PC-3 (cell line): ENCODE measurements around the gene MYO10. TPM values are rescaled to one million over a fixed set of nuclear protein-coding genes. Genes with fewer than 3 reads are reported as not detected.

ENCODE experiments used
- ATAC-seq: fragments of 200-7000 bp; cut with Tn5 transposase; 2 replicates; pipeline ENCODE4 v1.9.1; 2020; ENCODE audit warnings: mild to moderate bottlenecking, moderate library complexity
- BruUV-seq: library from RNA; stranded (reverse); fragments of 400-500 nt; replicated peaks from 2 replicates; lab custom pipeline; 2021; lab: Mats Ljungman, UMichigan
- CTCF ChIA-PET: fragments of 300-600 bp; sonication (Branson Sonifier 250); formaldehyde crosslinking; loops from one replicate; lab custom pipeline; 2022; ENCODE audit warnings: antibody characterized with exemption; lab: Charles Lee
- POLR2A ChIA-PET: fragments of 300-600 bp; sonication (Branson Sonifier 250); formaldehyde crosslinking; loops from one replicate; lab custom pipeline; 2022; ENCODE audit warnings: antibody characterized with exemption; ENCODE audit not compliant: unreplicated experiment; lab: Charles Lee
- DNase-seq: peaks from one replicate; pipeline ENCODE4 v3.0.0-alpha.2; 2015
- H2AFZ ChIP-seq: fragments of 300-600 bp; sonication (generic); 2 replicates; pipeline ENCODE4 v1.6.0; 2016; ENCODE audit warnings: antibody characterized with exemption, low read length
- H3F3A ChIP-seq: fragments of 300-600 bp; sonication (generic); one replicate; pipeline ENCODE4 v1.6.0; 2017; ENCODE audit warnings: antibody characterized with exemption, low read length, control low read depth, mild to moderate bottlenecking; ENCODE audit not compliant: unreplicated experiment
- H3K27ac ChIP-seq: fragments of 300-600 bp; sonication (generic); 2 replicates; pipeline ENCODE4 v1.5.1; 2016; ENCODE audit warnings: mild to moderate bottlenecking, low read length
- H3K27me3 ChIP-seq: fragments of 300-600 bp; sonication (generic); 2 replicates; pipeline ENCODE4 v1.6.1; 2016; ENCODE audit warnings: low read length, mixed read lengths
- H3K36me3 ChIP-seq: fragments of 300-600 bp; sonication (generic); 2 replicates; pipeline ENCODE4 v1.6.1; 2016; ENCODE audit warnings: low read depth, mixed run types, low read length, mixed read lengths
- H3K4me1 ChIP-seq: fragments of 300-600 bp; sonication (generic); 2 replicates; pipeline ENCODE4 v1.5.1; 2016; ENCODE audit warnings: low read length; ENCODE audit not compliant: insufficient read depth
- H3K4me2 ChIP-seq: fragments of 300-600 bp; sonication (generic); 2 replicates; pipeline ENCODE4 v1.6.0; 2016; ENCODE audit warnings: low read length
- H3K4me3 ChIP-seq: fragments of 300-600 bp; sonication (generic); 2 replicates; pipeline ENCODE4 v1.5.1; 2016; ENCODE audit warnings: mild to moderate bottlenecking, low read length, mixed read lengths
- H3K79me2 ChIP-seq: fragments of 300-600 bp; sonication (generic); 2 replicates; pipeline ENCODE4 v1.6.1; 2017; ENCODE audit warnings: low read length, mixed read lengths
- H3K9ac ChIP-seq: fragments of 300-600 bp; sonication (generic); 2 replicates; pipeline ENCODE4 v1.6.0; 2016; ENCODE audit warnings: mild to moderate bottlenecking, low read length
- H3K9me2 ChIP-seq: fragments of 300-600 bp; sonication (generic); replicated peaks from 2 replicates; pipeline ENCODE4 v1.6.1; 2016; ENCODE audit warnings: mixed run types, low read length, mixed read lengths
- H3K9me3 ChIP-seq: fragments of 300-600 bp; sonication (generic); 2 replicates; pipeline ENCODE4 v1.6.1; 2016; ENCODE audit warnings: low read length, mixed read lengths
- H4K20me1 ChIP-seq: fragments of 300-600 bp; sonication (generic); 2 replicates; pipeline ENCODE4 v1.6.1; 2016; ENCODE audit warnings: low read length, mixed read lengths
- EZH2 ChIP-seq: fragments of 300-600 bp; sonication (generic); IDR thresholded peaks from one replicate; pipeline ENCODE4 v1.6.1; 2017; ENCODE audit warnings: antibody characterized with exemption, mild to moderate bottlenecking, low read length; ENCODE audit not compliant: unreplicated experiment
- EZH2phosphoT487 ChIP-seq: fragments of 300-600 bp; sonication (generic); IDR thresholded peaks from 2 replicates; pipeline ENCODE4 v1.6.1; 2018; ENCODE audit warnings: mild to moderate bottlenecking, antibody characterized with exemption, low read length, borderline replicate concordance
- intact Hi-C: fragments of 100-400 bp; cut with micrococcal nuclease; formaldehyde crosslinking; loops from 2 replicates; pipeline ENCODE4 v1.9.0; 2023
- total RNA-seq: library from RNA; depleted of rRNA; stranded (reverse); fragments of >200 nt; gene quantifications from 2 replicates; pipeline ENCODE4 v1.2.3, GENCODE V29; 2014
- TF ChIP-seq, protein P1 (sequence below): fragments of 300-600 bp; sonication (generic); conservative IDR thresholded peaks from 2 replicates; pipeline ENCODE4 v1.5.1; 2017; ENCODE audit warnings: antibody characterized with exemption, low read depth, mild to moderate bottlenecking, low read length

The MYO10 gene
- total RNA-seq, 1 experiment from 2014 or later: 52.3 TPM

DNA sequence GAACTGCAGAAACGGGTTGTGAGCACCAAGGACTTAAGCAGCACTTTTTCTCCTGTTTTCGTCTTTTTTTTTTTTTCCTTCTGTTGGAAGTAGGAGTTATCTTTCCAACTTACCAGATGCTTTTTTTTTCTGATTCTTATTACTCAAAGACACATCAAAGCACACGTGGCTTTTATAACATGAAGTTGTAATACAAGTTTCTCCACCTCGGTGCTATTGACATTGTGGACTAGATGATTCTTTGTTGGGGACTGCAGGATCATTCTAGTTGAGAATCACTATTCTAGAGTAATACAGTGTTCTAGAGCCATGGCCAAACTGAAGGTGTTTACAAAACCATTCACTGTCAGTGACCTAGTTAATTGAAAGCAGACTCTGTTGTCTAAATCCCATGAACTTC is 51.5 kb downstream of the MYO10 start:
- DNase-seq (peak; percentile 96), ATAC-seq (0 out of 2 replicates have a peak, but pooled peaks have one; percentile 12)
- Histone ChIP-seq H3K9me3 (no peaks in the 10 kb centered on the region), H3K27ac (peak overlapping the region; percentile 49), H4K20me1 (peaks cover 76% of the 10 kb centered on the region), H3K27me3 (no peaks in the 10 kb centered on the region), H3K79me2 (peaks cover 97% of the 10 kb centered on the region), H3K9me2 (no peaks in the 10 kb centered on the region), H3K9ac (no peak overlapping the region), H3K4me3 (0 out of 2 replicates have a peak overlapping the region, but pooled peaks have one; percentile 4), H3K36me3 (no peaks in the 10 kb centered on the region), H3K4me2 (peak overlapping the region; percentile 46), H2AFZ (no peak overlapping the region), H3F3A (peaks cover 10% of the 10 kb centered on the region), H3K4me1 (peaks cover 49% of the 10 kb centered on the region)
- ChIA-PET CTCF (no interaction called here), POLR2A (no interaction called here)
- BruUV-seq: no TSS peak
- intact Hi-C loops: no loop called here
- TF ChIP-seq, protein P1, sequence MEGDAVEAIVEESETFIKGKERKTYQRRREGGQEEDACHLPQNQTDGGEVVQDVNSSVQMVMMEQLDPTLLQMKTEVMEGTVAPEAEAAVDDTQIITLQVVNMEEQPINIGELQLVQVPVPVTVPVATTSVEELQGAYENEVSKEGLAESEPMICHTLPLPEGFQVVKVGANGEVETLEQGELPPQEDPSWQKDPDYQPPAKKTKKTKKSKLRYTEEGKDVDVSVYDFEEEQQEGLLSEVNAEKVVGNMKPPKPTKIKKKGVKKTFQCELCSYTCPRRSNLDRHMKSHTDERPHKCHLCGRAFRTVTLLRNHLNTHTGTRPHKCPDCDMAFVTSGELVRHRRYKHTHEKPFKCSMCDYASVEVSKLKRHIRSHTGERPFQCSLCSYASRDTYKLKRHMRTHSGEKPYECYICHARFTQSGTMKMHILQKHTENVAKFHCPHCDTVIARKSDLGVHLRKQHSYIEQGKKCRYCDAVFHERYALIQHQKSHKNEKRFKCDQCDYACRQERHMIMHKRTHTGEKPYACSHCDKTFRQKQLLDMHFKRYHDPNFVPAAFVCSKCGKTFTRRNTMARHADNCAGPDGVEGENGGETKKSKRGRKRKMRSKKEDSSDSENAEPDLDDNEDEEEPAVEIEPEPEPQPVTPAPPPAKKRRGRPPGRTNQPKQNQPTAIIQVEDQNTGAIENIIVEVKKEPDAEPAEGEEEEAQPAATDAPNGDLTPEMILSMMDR: no peak
- TF ChIP-seq EZH2phosphoT487 (no peak), EZH2 (no peak)

DNA sequence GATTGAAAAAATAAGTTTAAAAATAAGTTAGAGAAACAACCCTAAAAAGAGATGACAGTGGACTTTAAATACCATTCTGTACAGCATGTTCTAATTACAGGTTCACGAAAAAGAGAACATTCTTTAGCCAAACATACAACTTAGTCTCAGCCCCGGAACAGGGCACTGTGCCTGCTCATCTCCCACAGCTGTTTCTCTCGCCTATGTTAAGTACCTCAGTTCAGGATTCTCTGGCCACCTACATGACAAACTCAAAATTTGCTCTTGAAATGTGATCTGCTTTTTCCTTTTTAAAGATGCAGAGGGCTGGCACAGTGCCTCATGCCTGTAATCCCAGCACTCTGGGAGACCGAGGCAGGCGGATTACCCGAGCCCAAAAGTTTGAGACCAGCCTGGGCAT is 52.3 kb downstream of the MYO10 start:
- H3K79me2 ChIP-seq: peaks cover 98% of the 10 kb centered on the region
- H3K36me3 ChIP-seq: no peaks in the 10 kb centered on the region
- H3K4me3 ChIP-seq: no peak overlapping the region
- H3K9ac ChIP-seq: no peak overlapping the region
- H3K4me1 ChIP-seq: peaks cover 44% of the 10 kb centered on the region
- peak; percentile 22 for DNase-seq
- H3K9me2 ChIP-seq: no peaks in the 10 kb centered on the region
- ATAC-seq: no peak
- H3K27ac ChIP-seq: peak overlapping the region; percentile 49; the same call in 1 of the 2 replicates
- TF ChIP-seq EZH2: no peak
- TF ChIP-seq EZH2phosphoT487: no peak
- TF ChIP-seq, protein P1: no peak
- intact Hi-C loops: no loop called here
- POLR2A ChIA-PET: no interaction called here
- peak overlapping the region; percentile 46 for H3K4me2 ChIP-seq
- no peaks in the 10 kb centered on the region for H3K9me3 ChIP-seq
- CTCF ChIA-PET: no interaction called here
- peaks cover 10% of the 10 kb centered on the region for H3F3A ChIP-seq
- no peak overlapping the region for H2AFZ ChIP-seq
- H3K27me3 ChIP-seq: no peaks in the 10 kb centered on the region
- no TSS peak for BruUV-seq
- H4K20me1 ChIP-seq: peaks cover 79% of the 10 kb centered on the region

- Histone ChIP-seq H3K9ac (no peak overlapping the region), H4K20me1 (peaks cover 78% of the 10 kb centered on the region), H3K27ac (no peak overlapping the region), H3K4me2 (no peak overlapping the region), H3F3A (peaks cover 10% of the 10 kb centered on the region), H2AFZ (no peak overlapping the region), H3K9me2 (no peaks in the 10 kb centered on the region), H3K4me1 (peaks cover 38% of the 10 kb centered on the region), H3K4me3 (no peak overlapping the region), H3K27me3 (no peaks in the 10 kb centered on the region), H3K9me3 (no peaks in the 10 kb centered on the region), H3K79me2 (peaks cover 98% of the 10 kb centered on the region), H3K36me3 (no peaks in the 10 kb centered on the region)
- no peak for TF ChIP-seq EZH2
- TF ChIP-seq, protein P1: no peak
- TF ChIP-seq EZH2phosphoT487: no peak
- ATAC-seq (no peak), DNase-seq (no peak)
- ChIA-PET CTCF (no interaction called here), POLR2A (no interaction called here)
- intact Hi-C loops: no loop called here
- BruUV-seq: no TSS peak
These were observed 52.9 kb downstream of the MYO10 start for GRCh38 chr5:16883176-16883575.
